Naive B cell (primary cell): ENCODE results near the gene MAPKAPK2. TPM values are rescaled to one million over a fixed set of nuclear protein-coding genes. Genes with fewer than 3 reads are reported as not detected.

ENCODE experiments used
- ATAC-seq, 2 donors: fragments of 150-1000 bp; cut with Tn5 transposase; 2 replicates each; pipeline ENCODE4 v1.10.0; 2021; ENCODE audit warnings: low read depth in 2 of 2, mild to moderate bottlenecking in 2 of 2, moderate library complexity in 2 of 2
- DNase-seq: peaks from one replicate; pipeline ENCODE4 v3.0.0; 2022
- H3K27ac Mint-ChIP-seq, 6 donors: one replicate each; pipeline ENCODE4 v1.8.0; 2020 to 2022; ENCODE audit warnings: mild to moderate bottlenecking in 6 of 6, mixed read lengths in 6 of 6, moderate library complexity in 5 of 6, inconsistent platforms in 2 of 6
- H3K27me3 Mint-ChIP-seq, 3 donors: one replicate each; pipeline ENCODE4 v1.8.0; 2021 to 2022; ENCODE audit warnings: mixed read lengths in 3 of 3, mild to moderate bottlenecking in 1 of 3
- H3K36me3 Mint-ChIP-seq, 2 donors: one replicate each; pipeline ENCODE4 v1.8.0; 2020 to 2022; ENCODE audit warnings: mixed read lengths in 2 of 2, inconsistent platforms in 1 of 2, mild to moderate bottlenecking in 1 of 2
- H3K4me1 Mint-ChIP-seq, 3 donors: one replicate each; pipeline ENCODE4 v1.8.0; 2020 to 2022; ENCODE audit warnings: mixed read lengths in 3 of 3, inconsistent platforms in 1 of 3, mild to moderate bottlenecking in 1 of 3, moderate library complexity in 1 of 3
- H3K4me3 Mint-ChIP-seq, 8 donors: one replicate each; pipeline ENCODE4 v1.8.0; 2020 to 2022; ENCODE audit warnings: mild to moderate bottlenecking in 8 of 8, mixed read lengths in 8 of 8, moderate library complexity in 8 of 8, inconsistent platforms in 2 of 8
- H3K9me3 Mint-ChIP-seq, 7 donors: one replicate each; pipeline ENCODE4 v1.8.0; 2020 to 2022; ENCODE audit warnings: mixed read lengths in 7 of 7, mild to moderate bottlenecking in 5 of 7, inconsistent platforms in 2 of 7, moderate library complexity in 1 of 7
- polyA plus RNA-seq, 6 donors: library from polyadenylated mRNA; unstranded; fragments of 300-500 nt; fragmentation: Illumina TruSeq; gene quantifications; one replicate each; pipeline ENCODE4 v1.2.3, GENCODE V29; 2021; ENCODE audit warnings: low read depth in 6 of 6

The MAPKAPK2 gene
- polyA plus RNA-seq, 6 donors from 2014 or later: 1.7 to 3.6 (median 2.8) TPM

- Mint-ChIP-seq H3K27ac (peak overlapping the region in 5 of 6 donors; percentile 28 to 78 (median 51)), H3K36me3 (no peaks in the 10 kb centered on the region), H3K9me3 (no peaks in the 10 kb centered on the region), H3K27me3 (peaks cover 0 to 11% (median 8%) of the 10 kb centered on the region in 3 donors), H3K4me3 (peak overlapping the region in 7 of 8 donors; percentile 6 to 82 (median 64)), H3K4me1 (peaks cover 32 to 43% (median 38%) of the 10 kb centered on the region in 3 donors)
- DNase-seq: peak; percentile 69
- ATAC-seq: peak; percentile 67 to 79
Observed at GRCh38 chr1:206782448-206782847, 97.7 kb downstream of the MAPKAPK2 start.

- DNase-seq: no peak
- Mint-ChIP-seq H3K36me3 (no peaks in the 10 kb centered on the region), H3K4me1 (peaks cover 32 to 43% (median 38%) of the 10 kb centered on the region in 3 donors), H3K27me3 (peaks cover 0 to 16% (median 8%) of the 10 kb centered on the region in 3 donors), H3K27ac (peak overlapping the region in 1 of 6 donors; percentile 36), H3K4me3 (no peak overlapping the region), H3K9me3 (no peaks in the 10 kb centered on the region)
- no peak for ATAC-seq
Observed at GRCh38 chr1:206783506-206783905, 98.8 kb downstream of the MAPKAPK2 start.

Other genes with a start within 250 kb of the MAPKAPK2 start
- 10 to 100 TPM in 5 of 6 donors, 1 to 10 TPM in 1; 10.0 to 32.6 (median 14.2) TPM for gene IKBKE, start 214.4 kb upstream of the MAPKAPK2 start, polyA plus RNA-seq
- 100 to 1,000 TPM; 116 to 166 (median 146) TPM for gene RASSF5, start 177.4 kb upstream of the MAPKAPK2 start, polyA plus RNA-seq
- 10 to 100 TPM; 25.2 to 46.2 (median 31.8) TPM for gene EIF2D, start 72.4 kb upstream of the MAPKAPK2 start, polyA plus RNA-seq
- gene DYRK3, start 49.4 kb upstream of the MAPKAPK2 start, polyA plus RNA-seq: not detected
- gene IL19, start 85.9 kb downstream of the MAPKAPK2 start, polyA plus RNA-seq: not detected
- gene IL10, start 87.6 kb downstream of the MAPKAPK2 start, polyA plus RNA-seq: under 1 TPM in 2 of 6 donors, not detected in 4; 0.17 to 0.31 TPM
- gene IL20, start 180.7 kb downstream of the MAPKAPK2 start, polyA plus RNA-seq: not detected
- gene IL24, start 212.5 kb downstream of the MAPKAPK2 start, polyA plus RNA-seq: 10 to 100 TPM; 44.1 to 94.5 (median 57.5) TPM
- gene FCMR, start 237.0 kb downstream of the MAPKAPK2 start, polyA plus RNA-seq: 1,000 to 10,000 TPM; 1,550 to 2,548 (median 1,723) TPM